Measurements from ENCODE around the gene LRMDA.

- TF ChIP-seq EZH2 (IDR thresholded peaks at IDR 0.05): no peak
- no peak for TF ChIP-seq CTCF (IDR thresholded peaks at IDR 0.05)
- TF ChIP-seq EZH2phosphoT487 (IDR thresholded peaks at IDR 0.05): no peak
Measured at GRCh38 chr10:75778665-75779064, 347.2 kb downstream of the LRMDA start.

All from neural progenitor cell (in vitro differentiated cells).